Kidney (tissue), 14 donors: ENCODE measurements around the gene ZNF565. TPM values are rescaled to one million over a fixed set of nuclear protein-coding genes. Genes with fewer than 3 reads are reported as not detected.
"Not testable (repeated sequence)": the region's sequence is repeated elsewhere in the genome, so short reads cannot be mapped to it uniquely, and the experiment has no call there.

Source experiments
- DNase-seq, 5 donors: peaks; one replicate each; pipeline ENCODE4 v3.0.0-alpha.2; 2013 to 2020
- FAIRE-seq: peaks from 2 replicates; lab custom pipeline; 2012; peaks lifted over from hg19 to GRCh38; lab: Jason Lieb, UNC
- H3K27ac ChIP-seq, 2 donors: one replicate each; pipeline ENCODE4 v1.7.0; 2013; ENCODE audit warnings: low read depth in 2 of 2, low read length in 2 of 2, inconsistent platforms in 1 of 2
- H3K27me3 ChIP-seq: one replicate; pipeline ENCODE4 v1.7.1; 2013; ENCODE audit warnings: low read length, inconsistent platforms; ENCODE audit not compliant: control insufficient read depth, insufficient read depth
- H3K36me3 ChIP-seq, 3 donors: one replicate each; pipeline versions ENCODE4 v1.7.0 to v1.7.1; 2013; ENCODE audit warnings: low read length in 3 of 3, control low read depth in 1 of 3, inconsistent platforms in 1 of 3; ENCODE audit not compliant: insufficient read depth in 3 of 3, control insufficient read depth in 2 of 3
- H3K4me1 ChIP-seq, 3 donors: one replicate each; pipeline versions ENCODE4 v1.7.0 to v1.7.1; 2013; ENCODE audit warnings: low read length in 3 of 3, inconsistent platforms in 1 of 3, low read depth in 1 of 3; ENCODE audit not compliant: control insufficient read depth in 2 of 3, insufficient read depth in 2 of 3
- H3K4me3 ChIP-seq, 3 donors: one replicate each; pipeline versions ENCODE4 v1.7.0 to v1.8.1; 2013; ENCODE audit warnings: low read length in 3 of 3, control low read depth in 1 of 3, inconsistent platforms in 1 of 3
- H3K9ac ChIP-seq, 3 donors: one replicate each; pipeline versions ENCODE4 v1.7.0 to v1.7.1; 2013; ENCODE audit warnings: low read length in 3 of 3, control low read depth in 1 of 3, inconsistent platforms in 1 of 3
- H3K9me3 ChIP-seq, 3 donors: one replicate each; pipeline versions ENCODE4 v1.7.0 to v1.7.1; 2013; ENCODE audit warnings: low read length in 3 of 3, control low read depth in 1 of 3, inconsistent platforms in 1 of 3; ENCODE audit not compliant: control insufficient read depth in 2 of 3, insufficient read depth in 1 of 3
- CTCF ChIP-seq: IDR thresholded peaks from 3 replicates; pipeline ENCODE4 v1.5.1; 2012; ENCODE audit warnings: mild to moderate bottlenecking, moderate library complexity, borderline replicate concordance; ENCODE audit not compliant: insufficient read depth; ENCODE audit errors: extremely low read depth
- intact Hi-C: fragments of 100-400 bp; cut with DNase I; formaldehyde crosslinking; loops from one replicate; pipeline ENCODE4 v1.11.1; 2022
- polyA plus RNA-seq: library from polyadenylated mRNA; stranded (reverse); fragments of 350-450 nt; fragmentation: Illumina TruSeq; extraction: RNeasy Lipid Tissue Mini Kit (QIAGEN cat#74804); gene quantifications from one replicate; pipeline ENCODE4 v1.2.3, GENCODE V29; 2014; ENCODE audit warnings: low read depth, low replicate concordance; ENCODE audit not compliant: insufficient read depth
- total RNA-seq: library from RNA; stranded (reverse); fragmentation: NEBNext Ultra II Directional; extraction: Animal tissue kit (Norgen Biotek cat#: 25700); gene quantifications from one replicate; pipeline ENCODE4 v1.2.1, GENCODE V29; 2021
- donor health status: control.
- donor health status: control.
- donor health status: control.
- donor health status: control.
- donor health status: control.
- donor health status: DM: yes; HTN: yes; CAD: no.
- donor health status: Normal renal cell carcinoma (clear cell type).

ZNF565 gene
- total and polyA plus RNA-seq, 2 donors from 2014 or later = 1.5 to 4.6 TPM

GRCh38 chr19:36201684-36202083, 12.8 kb downstream of the ZNF565 start:
- no peak for DNase-seq
- no peaks in the 10 kb centered on the region for H3K27me3 ChIP-seq
- FAIRE-seq = no peak
- no peak overlapping the region for H3K4me3 ChIP-seq
- H3K27ac ChIP-seq = no peak overlapping the region
- no peaks in the 10 kb centered on the region for H3K9me3 ChIP-seq
- H3K9ac ChIP-seq = no peak overlapping the region
- no peak for TF ChIP-seq CTCF
- H3K4me1 ChIP-seq = no peaks in the 10 kb centered on the region
- no peaks in the 10 kb centered on the region for H3K36me3 ChIP-seq
- intact Hi-C loops = no loop called here

GRCh38 chr19:36198119-36198518, 16.3 kb downstream of the ZNF565 start:
- Histone ChIP-seq H3K27ac (no peak overlapping the region), H3K36me3 (peaks cover 0 to 9% (median 5%) of the 10 kb centered on the region in 3 donors), H3K27me3 (no peaks in the 10 kb centered on the region), H3K9me3 (no peaks in the 10 kb centered on the region), H3K4me1 (no peaks in the 10 kb centered on the region), H3K9ac (no peak overlapping the region), H3K4me3 (no peak overlapping the region)
- TF ChIP-seq CTCF = no peak
- DNase-seq (no peak), FAIRE-seq (no peak)
- intact Hi-C loops = no loop called here

DNA sequence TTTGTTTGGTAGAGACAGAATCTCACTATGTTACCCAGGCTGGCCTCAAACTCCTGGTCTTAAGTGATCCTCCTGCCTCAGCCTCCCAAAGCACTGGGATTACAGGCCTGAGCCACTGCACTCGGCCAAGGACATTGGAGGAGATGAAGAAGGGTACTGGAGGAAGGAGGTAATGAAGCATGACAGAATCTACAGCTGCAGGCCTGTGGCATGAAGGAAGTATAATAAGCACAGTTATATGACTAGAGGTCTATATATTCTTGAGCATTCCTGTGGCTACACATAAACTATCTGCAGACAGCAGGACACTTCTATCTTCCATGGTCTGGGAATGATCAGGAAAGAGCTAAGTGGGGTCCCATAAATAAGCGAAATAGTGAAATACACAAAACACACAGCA, 18.2 kb downstream of the ZNF565 start:
- FAIRE-seq = no peak
- DNase-seq = no peak
- no peaks in the 10 kb centered on the region for H3K9me3 ChIP-seq
- no peak overlapping the region for H3K27ac ChIP-seq
- peaks cover 0 to 9% (median 5%) of the 10 kb centered on the region in 3 donors for H3K36me3 ChIP-seq
- H3K27me3 ChIP-seq = no peaks in the 10 kb centered on the region
- intact Hi-C loops = no loop called here
- no peak overlapping the region for H3K9ac ChIP-seq
- no peak for TF ChIP-seq CTCF
- H3K4me1 ChIP-seq = no peaks in the 10 kb centered on the region
- no peak overlapping the region for H3K4me3 ChIP-seq

- H3K9me3 ChIP-seq, H3K27ac ChIP-seq, intact Hi-C loops, H3K4me1 ChIP-seq, H3K4me3 ChIP-seq, FAIRE-seq, H3K9ac ChIP-seq, DNase-seq, H3K27me3 ChIP-seq: not testable (repeated sequence)
- peaks cover 0 to 11% (median 6%) of the 10 kb centered on the region in 3 donors for H3K36me3 ChIP-seq
Observed at GRCh38 chr19:36186722-36187121, 27.7 kb downstream of the ZNF565 start.
